ENCODE results near the gene PHACTR2. TPM values are rescaled to one million over a fixed set of nuclear protein-coding genes. Genes with fewer than 3 reads are reported as not detected.

PHACTR2 gene
- total RNA-seq, 1 donor from 2014 or later = 44.7 TPM

- H3K27ac Mint-ChIP-seq (ENCODE audit: unreplicated experiment) = peak overlapping the region; percentile 94
- H3K9me3 Mint-ChIP-seq (ENCODE audit: unreplicated experiment) = no peaks in the 10 kb centered on the region
- peak overlapping the region; percentile 88 for H2AFZ ChIP-seq (ENCODE audit: low read depth, low read length)
- H3K27me3 Mint-ChIP-seq (ENCODE audit: low read depth, unreplicated experiment) = no peaks in the 10 kb centered on the region
- no peaks in the 10 kb centered on the region for H3K27me3 ChIP-seq (ENCODE audit: insufficient read depth, low read length)
- TF ChIP-seq EZH2 (IDR thresholded peaks at IDR 0.05; ENCODE audit: insufficient read depth, low read length) (no peak), CTCF (IDR thresholded peaks at IDR 0.05; ENCODE audit: insufficient read depth, low read depth, low read length) (no peak)
- peaks cover 9% of the 10 kb centered on the region for H3K4me1 ChIP-seq (ENCODE audit: insufficient read depth, low read length)
- DNase-seq (ENCODE audit: low read depth) = peak; percentile 53
- H3K9me3 ChIP-seq (ENCODE audit: insufficient read depth, low read depth, low read length) = no peaks in the 10 kb centered on the region
- peak overlapping the region; percentile 77 for H3K4me3 ChIP-seq (ENCODE audit: insufficient read depth, low read depth, low read length)
- H3K27ac ChIP-seq (ENCODE audit: low read depth, low read length) = peak overlapping the region; percentile 93
- peak overlapping the region; percentile 98 for H3K9ac ChIP-seq (ENCODE audit: low read length)
- H3K4me2 ChIP-seq (ENCODE audit: low read length) = peak overlapping the region; percentile 97
- peak overlapping the region; percentile 98 for H3K4me3 Mint-ChIP-seq (ENCODE audit: unreplicated experiment)
- peaks cover 39% of the 10 kb centered on the region for H3K79me2 ChIP-seq (ENCODE audit: insufficient read depth, low read length)
- H4K20me1 ChIP-seq (ENCODE audit: insufficient read depth, low read length) = no peaks in the 10 kb centered on the region
- peaks cover 4% of the 10 kb centered on the region for H3K4me1 Mint-ChIP-seq (ENCODE audit: low read depth, unreplicated experiment)
- FAIRE-seq = no peak
- no peaks in the 10 kb centered on the region for H3K36me3 Mint-ChIP-seq (ENCODE audit: low read depth, unreplicated experiment)
- H3K36me3 ChIP-seq (ENCODE audit: insufficient read depth, low read length) = peaks cover 27% of the 10 kb centered on the region
Measured at GRCh38 chr6:143842461-143842901, 164.7 kb downstream of the PHACTR2 start.

- Histone ChIP-seq H3K9ac (ENCODE audit: low read length) (peak within 1 kb of the TSS; percentile 98), H4K20me1 (ENCODE audit: insufficient read depth, low read length) (no peaks in the 10 kb centered on the region), H3K4me2 (ENCODE audit: low read length) (peak within 1 kb of the TSS; percentile 97), H3K9me3 (ENCODE audit: insufficient read depth, low read depth, low read length) (no peaks in the 10 kb centered on the region), H3K79me2 (ENCODE audit: insufficient read depth, low read length) (peaks cover 45% of the 10 kb centered on the region), H3K36me3 (ENCODE audit: insufficient read depth, low read length) (peaks cover 33% of the 10 kb centered on the region), H3K27ac (ENCODE audit: low read depth, low read length) (peak within 1 kb of the TSS; percentile 93), H3K4me1 (ENCODE audit: insufficient read depth, low read length) (peaks cover 9% of the 10 kb centered on the region), H3K27me3 (ENCODE audit: insufficient read depth, low read length) (no peaks in the 10 kb centered on the region), H2AFZ (ENCODE audit: low read depth, low read length) (peak within 1 kb of the TSS; percentile 88), H3K4me3 (ENCODE audit: insufficient read depth, low read depth, low read length) (peak within 1 kb of the TSS; percentile 77)
- peaks cover 2% of the 10 kb centered on the region for H3K36me3 Mint-ChIP-seq (ENCODE audit: low read depth, unreplicated experiment)
- peaks cover 4% of the 10 kb centered on the region for H3K4me1 Mint-ChIP-seq (ENCODE audit: low read depth, unreplicated experiment)
- peak; percentile 88 for FAIRE-seq
- no peaks in the 10 kb centered on the region for H3K9me3 Mint-ChIP-seq (ENCODE audit: unreplicated experiment)
- DNase-seq (ENCODE audit: low read depth) = peak; percentile 90
- peak within 1 kb of the TSS; percentile 97 for H3K27ac Mint-ChIP-seq (ENCODE audit: unreplicated experiment)
- TF ChIP-seq CTCF (IDR thresholded peaks at IDR 0.05; ENCODE audit: insufficient read depth, low read depth, low read length) = no peak
- TF ChIP-seq EZH2 (IDR thresholded peaks at IDR 0.05; ENCODE audit: insufficient read depth, low read length) = no peak
- H3K27me3 Mint-ChIP-seq (ENCODE audit: low read depth, unreplicated experiment) = no peaks in the 10 kb centered on the region
- H3K4me3 Mint-ChIP-seq (ENCODE audit: unreplicated experiment) = peak within 1 kb of the TSS; percentile 98
Measured at GRCh38 chr6:143842902-143843676, 165.3 kb downstream of the PHACTR2 start, which contains the start of gene LTV1. LTV1 (plus strand) TSS chr6:143843338; CDS start chr6:143843478, 140 bp downstream.

GRCh38 chr6:143843677-143843999, 165.9 kb downstream of the PHACTR2 start:
- Histone ChIP-seq H3K4me2 (ENCODE audit: low read length) (peak overlapping the region; percentile 97), H3K9ac (ENCODE audit: low read length) (peak overlapping the region; percentile 98), H3K27ac (ENCODE audit: low read depth, low read length) (peak overlapping the region; percentile 93), H3K27me3 (ENCODE audit: insufficient read depth, low read length) (no peaks in the 10 kb centered on the region), H4K20me1 (ENCODE audit: insufficient read depth, low read length) (peaks cover 4% of the 10 kb centered on the region), H3K9me3 (ENCODE audit: insufficient read depth, low read depth, low read length) (no peaks in the 10 kb centered on the region), H3K79me2 (ENCODE audit: insufficient read depth, low read length) (peaks cover 50% of the 10 kb centered on the region), H2AFZ (ENCODE audit: low read depth, low read length) (peak overlapping the region; percentile 88), H3K4me1 (ENCODE audit: insufficient read depth, low read length) (peaks cover 9% of the 10 kb centered on the region), H3K36me3 (ENCODE audit: insufficient read depth, low read length) (peaks cover 39% of the 10 kb centered on the region), H3K4me3 (ENCODE audit: insufficient read depth, low read depth, low read length) (peak overlapping the region; percentile 77)
- TF ChIP-seq CTCF (IDR thresholded peaks at IDR 0.05; ENCODE audit: insufficient read depth, low read depth, low read length) = no peak
- no peak for TF ChIP-seq EZH2 (IDR thresholded peaks at IDR 0.05; ENCODE audit: insufficient read depth, low read length)
- Mint-ChIP-seq H3K4me1 (ENCODE audit: low read depth, unreplicated experiment) (peaks cover 4% of the 10 kb centered on the region), H3K27me3 (ENCODE audit: low read depth, unreplicated experiment) (no peaks in the 10 kb centered on the region), H3K4me3 (ENCODE audit: unreplicated experiment) (peak overlapping the region; percentile 98), H3K9me3 (ENCODE audit: unreplicated experiment) (no peaks in the 10 kb centered on the region), H3K27ac (ENCODE audit: unreplicated experiment) (peak overlapping the region; percentile 97), H3K36me3 (ENCODE audit: low read depth, unreplicated experiment) (peaks cover 2% of the 10 kb centered on the region)
- DNase-seq (ENCODE audit: low read depth) = no peak
- FAIRE-seq = no peak

Data from astrocyte (in vitro differentiated cells and primary cell).